GM23338 (cell line): ENCODE measurements around the gene ZNF708. TPM values are rescaled to one million over a fixed set of nuclear protein-coding genes. Genes with fewer than 3 reads are reported as not detected.

ENCODE experiments used
- ATAC-seq: fragments of 200-7000 bp; cut with Tn5 transposase; 3 replicates; pipeline ENCODE4 v1.9.1; 2020
- DNase-seq: peaks from one replicate; pipeline ENCODE4 v3.0.0-alpha.2; 2015; ENCODE audit warnings: low spot score
- H2AFZ ChIP-seq: fragments of 200-600 bp; sonication (generic); 2 replicates; pipeline ENCODE4 v1.8.0; 2016; ENCODE audit warnings: antibody characterized with exemption, mild to moderate bottlenecking, moderate library complexity
- H3F3A ChIP-seq: fragments of 200-600 bp; sonication (generic); replicated peaks from 2 replicates; pipeline ENCODE4 v1.8.0; 2017; ENCODE audit warnings: antibody characterized with exemption, mixed run types, low read depth
- H3K27ac ChIP-seq: fragments of 200-600 bp; sonication (generic); 2 replicates; pipeline ENCODE4 v1.6.1; 2016; ENCODE audit warnings: low read depth
- H3K27me3 ChIP-seq: fragments of 200-600 bp; sonication (generic); 2 replicates; pipeline ENCODE4 v1.8.0; 2016; ENCODE audit warnings: mild to moderate bottlenecking, mixed run types, moderate library complexity; ENCODE audit not compliant: insufficient read depth
- H3K36me3 ChIP-seq: fragments of 200-600 bp; sonication (generic); 2 replicates; pipeline ENCODE4 v1.8.0; 2016; ENCODE audit warnings: mild to moderate bottlenecking; ENCODE audit not compliant: insufficient read depth
- H3K4me1 ChIP-seq: fragments of 200-600 bp; sonication (generic); 2 replicates; pipeline ENCODE4 v1.8.0; 2016; ENCODE audit warnings: mild to moderate bottlenecking, moderate library complexity; ENCODE audit not compliant: insufficient read depth
- H3K4me2 ChIP-seq: fragments of 200-600 bp; sonication (generic); 2 replicates; pipeline ENCODE4 v1.7.1; 2017; ENCODE audit warnings: mixed run types
- H3K4me3 ChIP-seq: fragments of 200-600 bp; sonication (generic); 2 replicates; pipeline ENCODE4 v1.6.1; 2016; ENCODE audit warnings: mixed run types
- H3K79me2 ChIP-seq: fragments of 200-600 bp; sonication (generic); replicated peaks from 2 replicates; pipeline ENCODE4 v1.8.0; 2017; ENCODE audit warnings: mild to moderate bottlenecking; ENCODE audit not compliant: insufficient read depth
- H3K9me2 ChIP-seq: fragments of 200-600 bp; sonication (generic); 2 replicates; pipeline ENCODE4 v1.8.0; 2017; ENCODE audit not compliant: insufficient read depth
- H4K20me1 ChIP-seq: fragments of 200-600 bp; sonication (generic); replicated peaks from 2 replicates; pipeline ENCODE4 v1.8.0; 2017; ENCODE audit warnings: mild to moderate bottlenecking; ENCODE audit not compliant: insufficient read depth
- H3K27ac Mint-ChIP-seq: 2 replicates; pipeline ENCODE4 v1.8.0; 2020; ENCODE audit warnings: inconsistent platforms, mild to moderate bottlenecking, moderate library complexity, mixed read lengths
- H3K27me3 Mint-ChIP-seq: 3 replicates; pipeline ENCODE4 v1.8.0; 2022; ENCODE audit warnings: low read depth, mild to moderate bottlenecking, moderate library complexity, mixed read lengths, inconsistent platforms; ENCODE audit not compliant: insufficient read depth, poor library complexity
- H3K36me3 Mint-ChIP-seq: 3 replicates; pipeline ENCODE4 v1.8.0; 2021; ENCODE audit warnings: low read depth, mild to moderate bottlenecking, inconsistent platforms, moderate library complexity, mixed read lengths
- H3K4me1 Mint-ChIP-seq: 3 replicates; pipeline ENCODE4 v1.8.0; 2020; ENCODE audit warnings: mild to moderate bottlenecking, inconsistent platforms, mixed read lengths
- H3K4me3 Mint-ChIP-seq: 3 replicates; pipeline ENCODE4 v1.8.0; 2021; ENCODE audit warnings: moderate library complexity, mild to moderate bottlenecking, inconsistent platforms, mixed read lengths
- H3K9me3 Mint-ChIP-seq: 3 replicates; pipeline ENCODE4 v1.8.0; 2020; ENCODE audit warnings: moderate library complexity, mild to moderate bottlenecking, inconsistent platforms, mixed read lengths
- CREB1 ChIP-seq: fragments of 250-450 bp; sonication (Bioruptor Pico); IDR thresholded peaks from 2 replicates; pipeline ENCODE4 v1.5.0; 2020; ENCODE audit warnings: low read depth, mild to moderate bottlenecking, moderate library complexity
- EZH2 ChIP-seq: fragments of 200-600 bp; sonication (generic); IDR thresholded peaks from one replicate; pipeline ENCODE4 v1.8.0; 2017; ENCODE audit warnings: antibody characterized with exemption, mild to moderate bottlenecking, low read depth; ENCODE audit not compliant: unreplicated experiment
- EZH2phosphoT487 ChIP-seq: fragments of 200-600 bp; sonication (generic); IDR thresholded peaks from one replicate; pipeline ENCODE4 v1.8.1; 2018; ENCODE audit warnings: antibody characterized with exemption; ENCODE audit not compliant: unreplicated experiment
- POLR2AphosphoS5 ChIP-seq: IDR thresholded peaks from 2 replicates; pipeline ENCODE4 v1.6.1; 2016; ENCODE audit warnings: antibody characterized with exemption, low read depth
- ZNF114 ChIP-seq: fragments of 250-450 bp; sonication (Bioruptor Pico); IDR thresholded peaks from 2 replicates; pipeline ENCODE4 v1.5.0; 2020; ENCODE audit warnings: mild to moderate bottlenecking, moderate library complexity
- ZNF331 ChIP-seq: fragments of 250-450 bp; sonication (Bioruptor Pico); IDR thresholded peaks from 2 replicates; pipeline ENCODE4 v1.5.0; 2020; ENCODE audit warnings: low read depth, mild to moderate bottlenecking, moderate library complexity
- polyA plus RNA-seq: library from polyadenylated mRNA; unstranded; fragments of >200 nt; fragmentation: Nextera tagmentation; extraction: Ambion mirVana; gene quantifications from 2 replicates; pipeline ENCODE4 v1.2.1, GENCODE V29; 2016
- total RNA-seq: library from RNA; depleted of rRNA; stranded (reverse); fragments of >200 nt; shearing (Covaris generic); gene quantifications from 2 replicates; pipeline ENCODE4 v1.2.3, GENCODE V29; 2014
- TF ChIP-seq, protein P1 (sequence below): IDR thresholded peaks from 2 replicates; pipeline ENCODE4 v1.6.1; 2016; ENCODE audit warnings: antibody characterized with exemption
- TF ChIP-seq, protein P2 (sequence below): fragments of 250-450 bp; sonication (Bioruptor Pico); IDR thresholded peaks from 2 replicates; pipeline ENCODE4 v1.5.0; 2020; ENCODE audit warnings: mild to moderate bottlenecking, moderate library complexity
- TF ChIP-seq, protein P3 (sequence below): IDR thresholded peaks from one replicate; pipeline ENCODE4 v1.6.1; 2018; ENCODE audit warnings: antibody characterized with exemption; ENCODE audit not compliant: unreplicated experiment

Gene ZNF708
- total and polyA plus RNA-seq, 2 experiments from 2014 or later, result 15.7 to 71.9 TPM

DNA sequence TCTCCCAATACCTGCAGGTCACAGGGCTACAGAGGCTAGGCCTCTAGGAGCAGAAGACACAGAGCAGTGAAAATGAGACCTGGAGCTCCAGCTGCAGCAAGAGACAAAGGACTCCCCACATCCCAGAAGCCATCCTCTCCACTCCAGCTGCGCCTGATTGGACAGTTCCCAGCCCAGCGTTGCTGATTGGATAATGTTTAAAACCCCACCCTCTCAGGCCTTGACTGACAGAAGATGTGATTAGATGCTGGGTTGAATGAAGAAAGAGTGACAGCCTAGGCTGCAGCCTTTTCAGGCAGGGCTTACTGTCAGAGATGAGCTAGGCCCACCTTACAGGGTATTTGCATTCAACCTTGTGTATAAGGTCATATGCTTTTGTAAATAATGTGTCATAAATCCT lies 59.4 kb downstream of the ZNF708 start:
- Mint-ChIP-seq H3K4me1 (no peaks in the 10 kb centered on the region), H3K4me3 (no peak overlapping the region), H3K27ac (no peak overlapping the region), H3K27me3 (peaks cover 6% of the 10 kb centered on the region), H3K36me3 (peaks cover 20% of the 10 kb centered on the region), H3K9me3 (peaks cover 58% of the 10 kb centered on the region)
- no peak overlapping the region for H3K27ac ChIP-seq
- H3F3A ChIP-seq, result no peaks in the 10 kb centered on the region
- H3K79me2 ChIP-seq, result no peaks in the 10 kb centered on the region
- H3K9me2 ChIP-seq, result 0 out of 2 replicates have a peak, but pooled peaks cover 6% of the 10 kb centered on the region
- no peaks in the 10 kb centered on the region; the same call in 1 of the 2 replicates for H3K36me3 ChIP-seq
- H3K4me2 ChIP-seq, result no peak overlapping the region
- H2AFZ ChIP-seq, result peak overlapping the region; percentile 69; the same call in 1 of the 2 replicates
- no peak overlapping the region for H3K4me3 ChIP-seq
- no peak for DNase-seq
- no peaks in the 10 kb centered on the region for H3K27me3 ChIP-seq
- no peak for ATAC-seq
- H3K4me1 ChIP-seq, result no peaks in the 10 kb centered on the region
- TF ChIP-seq EZH2phosphoT487, result no peak
- TF ChIP-seq CREB1 (CRISPR knock-in tag), result no peak
- no peak for TF ChIP-seq EZH2
- TF ChIP-seq POLR2AphosphoS5, result no peak
- no peak for TF ChIP-seq ZNF331 (CRISPR knock-in tag)
- TF ChIP-seq, protein P1, sequence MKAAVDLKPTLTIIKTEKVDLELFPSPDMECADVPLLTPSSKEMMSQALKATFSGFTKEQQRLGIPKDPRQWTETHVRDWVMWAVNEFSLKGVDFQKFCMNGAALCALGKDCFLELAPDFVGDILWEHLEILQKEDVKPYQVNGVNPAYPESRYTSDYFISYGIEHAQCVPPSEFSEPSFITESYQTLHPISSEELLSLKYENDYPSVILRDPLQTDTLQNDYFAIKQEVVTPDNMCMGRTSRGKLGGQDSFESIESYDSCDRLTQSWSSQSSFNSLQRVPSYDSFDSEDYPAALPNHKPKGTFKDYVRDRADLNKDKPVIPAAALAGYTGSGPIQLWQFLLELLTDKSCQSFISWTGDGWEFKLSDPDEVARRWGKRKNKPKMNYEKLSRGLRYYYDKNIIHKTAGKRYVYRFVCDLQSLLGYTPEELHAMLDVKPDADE, result no peak
- no peaks in the 10 kb centered on the region for H4K20me1 ChIP-seq

DNA sequence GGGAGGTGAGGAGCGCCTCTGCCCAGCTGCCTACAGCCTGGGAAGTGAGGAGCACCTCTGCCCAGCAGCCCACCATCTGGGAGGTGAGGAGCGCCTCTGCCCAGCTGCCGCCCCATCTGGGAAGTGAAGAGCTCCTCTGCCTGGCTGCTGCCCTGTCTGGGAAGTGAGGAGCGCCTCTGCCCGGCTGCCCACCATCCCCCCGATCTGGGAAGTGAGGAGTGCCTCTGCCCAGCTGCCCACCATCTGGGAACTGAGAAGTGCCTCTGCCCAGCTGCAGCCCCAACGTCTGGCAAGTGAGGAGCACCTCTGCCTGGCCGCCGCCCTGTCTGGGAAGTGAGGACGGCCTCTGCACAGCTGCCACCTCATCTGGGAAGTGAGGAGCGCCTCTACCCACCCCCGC lies 64.3 kb downstream of the ZNF708 start:
- Histone ChIP-seq H3K27ac (no peak overlapping the region), H3K36me3 (peaks cover 6% of the 10 kb centered on the region; the same call in 1 of the 2 replicates), H3K4me1 (no peaks in the 10 kb centered on the region), H4K20me1 (no peaks in the 10 kb centered on the region), H3K27me3 (no peaks in the 10 kb centered on the region), H3K4me3 (no peak overlapping the region), H2AFZ (no peak overlapping the region), H3K4me2 (no peak overlapping the region), H3F3A (no peaks in the 10 kb centered on the region), H3K79me2 (no peaks in the 10 kb centered on the region), H3K9me2 (peaks cover 3% of the 10 kb centered on the region; the same call in 1 of the 2 replicates)
- no peak overlapping the region for H3K4me3 Mint-ChIP-seq
- peaks cover 80% of the 10 kb centered on the region for H3K9me3 Mint-ChIP-seq
- peaks cover 35% of the 10 kb centered on the region for H3K36me3 Mint-ChIP-seq
- H3K27ac Mint-ChIP-seq, result no peak overlapping the region
- no peaks in the 10 kb centered on the region for H3K4me1 Mint-ChIP-seq
- ATAC-seq (no peak), DNase-seq (no peak)
- peaks cover 4% of the 10 kb centered on the region for H3K27me3 Mint-ChIP-seq
- TF ChIP-seq POLR2AphosphoS5 (no peak), CREB1 (CRISPR knock-in tag) (no peak), ZNF114 (no peak), ZNF331 (CRISPR knock-in tag) (no peak)
- TF ChIP-seq, protein P2, sequence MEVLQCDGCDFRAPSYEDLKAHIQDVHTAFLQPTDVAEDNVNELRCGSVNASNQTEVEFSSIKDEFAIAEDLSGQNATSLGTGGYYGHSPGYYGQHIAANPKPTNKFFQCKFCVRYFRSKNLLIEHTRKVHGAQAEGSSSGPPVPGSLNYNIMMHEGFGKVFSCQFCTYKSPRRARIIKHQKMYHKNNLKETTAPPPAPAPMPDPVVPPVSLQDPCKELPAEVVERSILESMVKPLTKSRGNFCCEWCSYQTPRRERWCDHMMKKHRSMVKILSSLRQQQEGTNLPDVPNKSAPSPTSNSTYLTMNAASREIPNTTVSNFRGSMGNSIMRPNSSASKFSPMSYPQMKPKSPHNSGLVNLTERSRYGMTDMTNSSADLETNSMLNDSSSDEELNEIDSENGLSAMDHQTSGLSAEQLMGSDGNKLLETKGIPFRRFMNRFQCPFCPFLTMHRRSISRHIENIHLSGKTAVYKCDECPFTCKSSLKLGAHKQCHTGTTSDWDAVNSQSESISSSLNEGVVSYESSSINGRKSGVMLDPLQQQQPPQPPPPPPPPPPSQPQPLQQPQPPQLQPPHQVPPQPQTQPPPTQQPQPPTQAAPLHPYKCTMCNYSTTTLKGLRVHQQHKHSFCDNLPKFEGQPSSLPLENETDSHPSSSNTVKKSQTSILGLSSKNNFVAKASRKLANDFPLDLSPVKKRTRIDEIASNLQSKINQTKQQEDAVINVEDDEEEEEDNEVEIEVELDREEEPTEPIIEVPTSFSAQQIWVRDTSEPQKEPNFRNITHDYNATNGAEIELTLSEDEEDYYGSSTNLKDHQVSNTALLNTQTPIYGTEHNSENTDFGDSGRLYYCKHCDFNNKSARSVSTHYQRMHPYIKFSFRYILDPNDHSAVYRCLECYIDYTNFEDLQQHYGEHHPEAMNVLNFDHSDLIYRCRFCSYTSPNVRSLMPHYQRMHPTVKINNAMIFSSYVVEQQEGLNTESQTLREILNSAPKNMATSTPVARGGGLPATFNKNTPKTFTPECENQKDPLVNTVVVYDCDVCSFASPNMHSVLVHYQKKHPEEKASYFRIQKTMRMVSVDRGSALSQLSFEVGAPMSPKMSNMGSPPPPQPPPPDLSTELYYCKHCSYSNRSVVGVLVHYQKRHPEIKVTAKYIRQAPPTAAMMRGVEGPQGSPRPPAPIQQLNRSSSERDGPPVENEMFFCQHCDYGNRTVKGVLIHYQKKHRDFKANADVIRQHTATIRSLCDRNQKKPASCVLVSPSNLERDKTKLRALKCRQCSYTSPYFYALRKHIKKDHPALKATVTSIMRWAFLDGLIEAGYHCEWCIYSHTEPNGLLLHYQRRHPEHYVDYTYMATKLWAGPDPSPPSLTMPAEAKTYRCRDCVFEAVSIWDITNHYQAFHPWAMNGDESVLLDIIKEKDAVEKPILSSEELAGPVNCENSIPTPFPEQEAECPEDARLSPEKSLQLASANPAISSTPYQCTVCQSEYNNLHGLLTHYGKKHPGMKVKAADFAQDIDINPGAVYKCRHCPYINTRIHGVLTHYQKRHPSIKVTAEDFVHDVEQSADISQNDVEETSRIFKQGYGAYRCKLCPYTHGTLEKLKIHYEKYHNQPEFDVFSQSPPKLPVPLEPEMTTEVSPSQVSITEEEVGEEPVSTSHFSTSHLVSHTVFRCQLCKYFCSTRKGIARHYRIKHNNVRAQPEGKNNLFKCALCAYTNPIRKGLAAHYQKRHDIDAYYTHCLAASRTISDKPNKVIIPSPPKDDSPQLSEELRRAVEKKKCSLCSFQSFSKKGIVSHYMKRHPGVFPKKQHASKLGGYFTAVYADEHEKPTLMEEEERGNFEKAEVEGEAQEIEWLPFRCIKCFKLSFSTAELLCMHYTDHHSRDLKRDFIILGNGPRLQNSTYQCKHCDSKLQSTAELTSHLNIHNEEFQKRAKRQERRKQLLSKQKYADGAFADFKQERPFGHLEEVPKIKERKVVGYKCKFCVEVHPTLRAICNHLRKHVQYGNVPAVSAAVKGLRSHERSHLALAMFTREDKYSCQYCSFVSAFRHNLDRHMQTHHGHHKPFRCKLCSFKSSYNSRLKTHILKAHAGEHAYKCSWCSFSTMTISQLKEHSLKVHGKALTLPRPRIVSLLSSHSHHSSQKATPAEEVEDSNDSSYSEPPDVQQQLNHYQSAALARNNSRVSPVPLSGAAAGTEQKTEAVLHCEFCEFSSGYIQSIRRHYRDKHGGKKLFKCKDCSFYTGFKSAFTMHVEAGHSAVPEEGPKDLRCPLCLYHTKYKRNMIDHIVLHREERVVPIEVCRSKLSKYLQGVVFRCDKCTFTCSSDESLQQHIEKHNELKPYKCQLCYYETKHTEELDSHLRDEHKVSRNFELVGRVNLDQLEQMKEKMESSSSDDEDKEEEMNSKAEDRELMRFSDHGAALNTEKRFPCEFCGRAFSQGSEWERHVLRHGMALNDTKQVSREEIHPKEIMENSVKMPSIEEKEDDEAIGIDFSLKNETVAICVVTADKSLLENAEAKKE (CRISPR knock-in tag), result no peak
- TF ChIP-seq, protein P3, sequence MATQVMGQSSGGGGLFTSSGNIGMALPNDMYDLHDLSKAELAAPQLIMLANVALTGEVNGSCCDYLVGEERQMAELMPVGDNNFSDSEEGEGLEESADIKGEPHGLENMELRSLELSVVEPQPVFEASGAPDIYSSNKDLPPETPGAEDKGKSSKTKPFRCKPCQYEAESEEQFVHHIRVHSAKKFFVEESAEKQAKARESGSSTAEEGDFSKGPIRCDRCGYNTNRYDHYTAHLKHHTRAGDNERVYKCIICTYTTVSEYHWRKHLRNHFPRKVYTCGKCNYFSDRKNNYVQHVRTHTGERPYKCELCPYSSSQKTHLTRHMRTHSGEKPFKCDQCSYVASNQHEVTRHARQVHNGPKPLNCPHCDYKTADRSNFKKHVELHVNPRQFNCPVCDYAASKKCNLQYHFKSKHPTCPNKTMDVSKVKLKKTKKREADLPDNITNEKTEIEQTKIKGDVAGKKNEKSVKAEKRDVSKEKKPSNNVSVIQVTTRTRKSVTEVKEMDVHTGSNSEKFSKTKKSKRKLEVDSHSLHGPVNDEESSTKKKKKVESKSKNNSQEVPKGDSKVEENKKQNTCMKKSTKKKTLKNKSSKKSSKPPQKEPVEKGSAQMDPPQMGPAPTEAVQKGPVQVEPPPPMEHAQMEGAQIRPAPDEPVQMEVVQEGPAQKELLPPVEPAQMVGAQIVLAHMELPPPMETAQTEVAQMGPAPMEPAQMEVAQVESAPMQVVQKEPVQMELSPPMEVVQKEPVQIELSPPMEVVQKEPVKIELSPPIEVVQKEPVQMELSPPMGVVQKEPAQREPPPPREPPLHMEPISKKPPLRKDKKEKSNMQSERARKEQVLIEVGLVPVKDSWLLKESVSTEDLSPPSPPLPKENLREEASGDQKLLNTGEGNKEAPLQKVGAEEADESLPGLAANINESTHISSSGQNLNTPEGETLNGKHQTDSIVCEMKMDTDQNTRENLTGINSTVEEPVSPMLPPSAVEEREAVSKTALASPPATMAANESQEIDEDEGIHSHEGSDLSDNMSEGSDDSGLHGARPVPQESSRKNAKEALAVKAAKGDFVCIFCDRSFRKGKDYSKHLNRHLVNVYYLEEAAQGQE, result no peak
- TF ChIP-seq, protein P1, result no peak
